K562 (cell line): ENCODE measurements around the gene PDCL3. TPM values are rescaled to one million over a fixed set of nuclear protein-coding genes. Genes with fewer than 3 reads are reported as not detected.

ENCODE experiments used
- CBX8 ChIP-seq: fragments of 200-600 bp; sonication (generic); IDR thresholded peaks from 2 replicates; pipeline ENCODE4 v1.6.1; 2012; ENCODE audit warnings: borderline replicate concordance, mixed run types, low read depth, mild to moderate bottlenecking, moderate library complexity, mixed read lengths, low read length, control low read depth, inconsistent platforms; ENCODE audit not compliant: poor library complexity, severe bottlenecking; ENCODE audit errors: extremely low read depth
- DACH1 ChIP-seq: fragments of 450-650 bp; IDR thresholded peaks from 2 replicates; pipeline ENCODE4 v1.6.1; 2018; ENCODE audit not compliant: partially characterized antibody
- HCFC1 ChIP-seq: IDR thresholded peaks from 2 replicates; pipeline ENCODE4 v1.6.1; 2012; ENCODE audit warnings: low read depth, low read length, improper control_type of control experiment
- KLF1 ChIP-seq: fragments of 450-650 bp; IDR thresholded peaks from 2 replicates; pipeline ENCODE4 v1.6.1; 2016; ENCODE audit warnings: missing genetic modification characterization, missing compliant biosample characterization
- STAG1 ChIP-seq: sonication (generic); formaldehyde crosslinking; IDR thresholded peaks from 2 replicates; pipeline ENCODE4 v1.5.0; 2020; ENCODE audit warnings: missing genetic modification reagents, borderline replicate concordance
- TAL1 ChIP-seq: fragments of 450-650 bp; IDR thresholded peaks from 2 replicates; pipeline ENCODE4 v1.6.1; 2016; ENCODE audit warnings: mild to moderate bottlenecking
- THRAP3 ChIP-seq: fragments of 450-650 bp; IDR thresholded peaks from 2 replicates; pipeline ENCODE4 v1.6.1; 2016; ENCODE audit warnings: mild to moderate bottlenecking, inconsistent platforms, borderline replicate concordance
- ZNF431 ChIP-seq: sonication (generic); formaldehyde crosslinking; IDR thresholded peaks from 2 replicates; pipeline ENCODE4 v1.8.0; 2022; ENCODE audit warnings: mild to moderate bottlenecking, missing genetic modification reagents
- ZNF445 ChIP-seq: fragments of 250-450 bp; sonication (Bioruptor Pico); IDR thresholded peaks from 2 replicates; pipeline ENCODE4 v1.4.0; 2020; ENCODE audit warnings: low read depth, mild to moderate bottlenecking, moderate library complexity
- polyA plus RNA-seq, 8 experiments: library from polyadenylated mRNA; depleted of rRNA in 4 of 8; stranded (reverse) in 5 of 8; unstranded in 3 of 8; fragments of >200 nt; fragmentation: Nextera tagmentation in 2 of 8; fragmentation: Illumina TruSeq in 1 of 8; extraction: Ambion mirVana in 2 of 8; extraction: Trizol in 1 of 8; gene quantifications; 2 replicates each; pipeline versions ENCODE4 v1.2.1 to v1.2.3, GENCODE V29; 2011 to 2014; ENCODE audit warnings: inconsistent platforms in 1 of 8, missing spikeins in 1 of 8
- total RNA-seq, 7 experiments: library from RNA; depleted of rRNA in 6 of 7; stranded (reverse); fragments of >200 nt in 6 of 7; fragmentation: Illumina TruSeq in 2 of 7; extraction: Trizol in 2 of 7; gene quantifications; 2 replicates each; pipeline versions ENCODE4 v1.2.1 to v1.2.3, GENCODE V29; 2011 to 2021; ENCODE audit warnings: low replicate concordance in 1 of 7
- TF ChIP-seq, protein P1 (sequence below), 2 experiments: fragments of 150-350 bp in 1 of 2; IDR thresholded peaks; 2 replicates each; pipeline ENCODE4 v1.6.1; 2012 to 2016; ENCODE audit warnings: low read depth in 2 of 2, low read length in 2 of 2, mild to moderate bottlenecking in 1 of 2, moderate library complexity in 1 of 2
- TF ChIP-seq, protein P2 (sequence below): fragments of 450-650 bp; IDR thresholded peaks from 2 replicates; pipeline ENCODE4 v1.6.1; 2017; ENCODE audit warnings: mild to moderate bottlenecking, moderate library complexity
- TF ChIP-seq, protein P3 (sequence below), 2 experiments: fragments of 450-650 bp in 1 of 2; sonication (generic) in 1 of 2; formaldehyde crosslinking in 1 of 2; IDR thresholded peaks; 2 replicates each; pipeline versions ENCODE4 v1.7.1 to v1.9.0; 2016 to 2022; ENCODE audit warnings: inconsistent platforms in 1 of 2, mild to moderate bottlenecking in 1 of 2, missing genetic modification reagents in 1 of 2

Gene PDCL3
- total and polyA plus RNA-seq, 9 of the 15 experiments (the other 6 are each of a cell fraction or from before 2014, with no cell fraction given): 16.6 to 76.7 (median 26.9) TPM

DNA sequence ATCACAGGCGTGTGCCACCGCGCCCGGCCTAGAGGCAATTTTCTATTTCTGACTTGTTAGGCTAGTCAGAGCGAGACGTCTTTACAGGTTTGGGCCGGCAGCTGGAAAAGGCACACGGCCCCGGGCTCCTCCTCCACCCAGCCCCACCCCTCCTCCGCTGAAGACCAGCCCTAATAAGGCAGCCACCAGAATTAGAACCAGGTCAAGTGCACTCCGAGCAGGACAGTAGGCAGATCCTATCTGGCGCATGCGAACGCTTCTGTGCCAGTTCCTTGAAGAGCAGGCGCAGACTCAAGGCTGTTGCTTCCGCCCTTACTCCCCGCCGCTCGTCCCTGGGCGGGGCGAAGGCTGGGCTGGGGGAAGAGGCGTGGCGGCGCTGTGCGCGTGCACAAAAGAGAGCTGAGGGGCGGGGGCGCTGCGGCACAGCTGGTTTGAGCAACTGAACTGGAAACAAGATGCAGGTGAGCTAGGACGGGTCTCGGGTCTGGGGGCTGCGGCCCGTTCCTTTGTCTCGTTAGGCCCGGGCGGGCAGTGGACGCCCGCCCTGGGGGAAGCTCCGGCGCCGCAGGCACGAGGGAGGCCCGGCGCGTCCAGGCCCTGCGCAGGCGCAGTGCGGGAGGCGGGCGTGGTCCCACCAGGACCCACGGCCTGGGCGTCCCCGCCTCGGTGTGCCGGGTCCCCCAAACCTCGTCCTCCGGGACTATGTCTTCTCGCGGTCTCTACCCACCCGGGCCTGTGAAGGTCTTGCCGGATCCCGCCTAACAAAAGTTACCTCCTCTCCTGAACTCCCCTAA, at the start of gene PDCL3 (continued):
- TF ChIP-seq, protein P1, sequence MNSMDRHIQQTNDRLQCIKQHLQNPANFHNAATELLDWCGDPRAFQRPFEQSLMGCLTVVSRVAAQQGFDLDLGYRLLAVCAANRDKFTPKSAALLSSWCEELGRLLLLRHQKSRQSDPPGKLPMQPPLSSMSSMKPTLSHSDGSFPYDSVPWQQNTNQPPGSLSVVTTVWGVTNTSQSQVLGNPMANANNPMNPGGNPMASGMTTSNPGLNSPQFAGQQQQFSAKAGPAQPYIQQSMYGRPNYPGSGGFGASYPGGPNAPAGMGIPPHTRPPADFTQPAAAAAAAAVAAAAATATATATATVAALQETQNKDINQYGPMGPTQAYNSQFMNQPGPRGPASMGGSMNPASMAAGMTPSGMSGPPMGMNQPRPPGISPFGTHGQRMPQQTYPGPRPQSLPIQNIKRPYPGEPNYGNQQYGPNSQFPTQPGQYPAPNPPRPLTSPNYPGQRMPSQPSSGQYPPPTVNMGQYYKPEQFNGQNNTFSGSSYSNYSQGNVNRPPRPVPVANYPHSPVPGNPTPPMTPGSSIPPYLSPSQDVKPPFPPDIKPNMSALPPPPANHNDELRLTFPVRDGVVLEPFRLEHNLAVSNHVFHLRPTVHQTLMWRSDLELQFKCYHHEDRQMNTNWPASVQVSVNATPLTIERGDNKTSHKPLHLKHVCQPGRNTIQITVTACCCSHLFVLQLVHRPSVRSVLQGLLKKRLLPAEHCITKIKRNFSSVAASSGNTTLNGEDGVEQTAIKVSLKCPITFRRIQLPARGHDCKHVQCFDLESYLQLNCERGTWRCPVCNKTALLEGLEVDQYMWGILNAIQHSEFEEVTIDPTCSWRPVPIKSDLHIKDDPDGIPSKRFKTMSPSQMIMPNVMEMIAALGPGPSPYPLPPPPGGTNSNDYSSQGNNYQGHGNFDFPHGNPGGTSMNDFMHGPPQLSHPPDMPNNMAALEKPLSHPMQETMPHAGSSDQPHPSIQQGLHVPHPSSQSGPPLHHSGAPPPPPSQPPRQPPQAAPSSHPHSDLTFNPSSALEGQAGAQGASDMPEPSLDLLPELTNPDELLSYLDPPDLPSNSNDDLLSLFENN (IDR thresholded peaks at IDR 0.05; ENCODE audit: low read depth in 2 of 2, low read length in 2 of 2): no peak
- TF ChIP-seq HCFC1: peak; percentile 81
- TF ChIP-seq ZNF445 (CRISPR knock-in tag): no peak
- TF ChIP-seq ZNF431 (CRISPR knock-in tag): no peak; the same call in 1 of the 2 replicates
- no peak for TF ChIP-seq THRAP3
- no peak for TF ChIP-seq STAG1 (CRISPR knock-in tag)
- no peak for TF ChIP-seq TAL1
- TF ChIP-seq, protein P2, sequence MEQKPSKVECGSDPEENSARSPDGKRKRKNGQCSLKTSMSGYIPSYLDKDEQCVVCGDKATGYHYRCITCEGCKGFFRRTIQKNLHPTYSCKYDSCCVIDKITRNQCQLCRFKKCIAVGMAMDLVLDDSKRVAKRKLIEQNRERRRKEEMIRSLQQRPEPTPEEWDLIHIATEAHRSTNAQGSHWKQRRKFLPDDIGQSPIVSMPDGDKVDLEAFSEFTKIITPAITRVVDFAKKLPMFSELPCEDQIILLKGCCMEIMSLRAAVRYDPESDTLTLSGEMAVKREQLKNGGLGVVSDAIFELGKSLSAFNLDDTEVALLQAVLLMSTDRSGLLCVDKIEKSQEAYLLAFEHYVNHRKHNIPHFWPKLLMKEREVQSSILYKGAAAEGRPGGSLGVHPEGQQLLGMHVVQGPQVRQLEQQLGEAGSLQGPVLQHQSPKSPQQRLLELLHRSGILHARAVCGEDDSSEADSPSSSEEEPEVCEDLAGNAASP: no peak
- TF ChIP-seq, protein P3, sequence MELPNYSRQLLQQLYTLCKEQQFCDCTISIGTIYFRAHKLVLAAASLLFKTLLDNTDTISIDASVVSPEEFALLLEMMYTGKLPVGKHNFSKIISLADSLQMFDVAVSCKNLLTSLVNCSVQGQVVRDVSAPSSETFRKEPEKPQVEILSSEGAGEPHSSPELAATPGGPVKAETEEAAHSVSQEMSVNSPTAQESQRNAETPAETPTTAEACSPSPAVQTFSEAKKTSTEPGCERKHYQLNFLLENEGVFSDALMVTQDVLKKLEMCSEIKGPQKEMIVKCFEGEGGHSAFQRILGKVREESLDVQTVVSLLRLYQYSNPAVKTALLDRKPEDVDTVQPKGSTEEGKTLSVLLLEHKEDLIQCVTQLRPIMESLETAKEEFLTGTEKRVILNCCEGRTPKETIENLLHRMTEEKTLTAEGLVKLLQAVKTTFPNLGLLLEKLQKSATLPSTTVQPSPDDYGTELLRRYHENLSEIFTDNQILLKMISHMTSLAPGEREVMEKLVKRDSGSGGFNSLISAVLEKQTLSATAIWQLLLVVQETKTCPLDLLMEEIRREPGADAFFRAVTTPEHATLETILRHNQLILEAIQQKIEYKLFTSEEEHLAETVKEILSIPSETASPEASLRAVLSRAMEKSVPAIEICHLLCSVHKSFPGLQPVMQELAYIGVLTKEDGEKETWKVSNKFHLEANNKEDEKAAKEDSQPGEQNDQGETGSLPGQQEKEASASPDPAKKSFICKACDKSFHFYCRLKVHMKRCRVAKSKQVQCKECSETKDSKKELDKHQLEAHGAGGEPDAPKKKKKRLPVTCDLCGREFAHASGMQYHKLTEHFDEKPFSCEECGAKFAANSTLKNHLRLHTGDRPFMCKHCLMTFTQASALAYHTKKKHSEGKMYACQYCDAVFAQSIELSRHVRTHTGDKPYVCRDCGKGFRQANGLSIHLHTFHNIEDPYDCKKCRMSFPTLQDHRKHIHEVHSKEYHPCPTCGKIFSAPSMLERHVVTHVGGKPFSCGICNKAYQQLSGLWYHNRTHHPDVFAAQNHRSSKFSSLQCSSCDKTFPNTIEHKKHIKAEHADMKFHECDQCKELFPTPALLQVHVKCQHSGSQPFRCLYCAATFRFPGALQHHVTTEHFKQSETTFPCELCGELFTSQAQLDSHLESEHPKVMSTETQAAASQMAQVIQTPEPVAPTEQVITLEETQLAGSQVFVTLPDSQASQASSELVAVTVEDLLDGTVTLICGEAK (IDR thresholded peaks at IDR 0.05): peak; percentile 71
- TF ChIP-seq, protein P3 (CRISPR knock-in tag; IDR thresholded peaks at IDR 0.05): no peak
- TF ChIP-seq KLF1 (tag): peak; percentile 66; the same call in 1 of the 2 replicates
- TF ChIP-seq DACH1: no peak
- no peak for TF ChIP-seq CBX8
